ENCODE measurements around the gene ISCA1. TPM values are rescaled to one million over a fixed set of nuclear protein-coding genes. Genes with fewer than 3 reads are reported as not detected.

The ISCA1 gene
- total RNA-seq, 1 experiment from 2014 or later, result 28.8 TPM

DNA sequence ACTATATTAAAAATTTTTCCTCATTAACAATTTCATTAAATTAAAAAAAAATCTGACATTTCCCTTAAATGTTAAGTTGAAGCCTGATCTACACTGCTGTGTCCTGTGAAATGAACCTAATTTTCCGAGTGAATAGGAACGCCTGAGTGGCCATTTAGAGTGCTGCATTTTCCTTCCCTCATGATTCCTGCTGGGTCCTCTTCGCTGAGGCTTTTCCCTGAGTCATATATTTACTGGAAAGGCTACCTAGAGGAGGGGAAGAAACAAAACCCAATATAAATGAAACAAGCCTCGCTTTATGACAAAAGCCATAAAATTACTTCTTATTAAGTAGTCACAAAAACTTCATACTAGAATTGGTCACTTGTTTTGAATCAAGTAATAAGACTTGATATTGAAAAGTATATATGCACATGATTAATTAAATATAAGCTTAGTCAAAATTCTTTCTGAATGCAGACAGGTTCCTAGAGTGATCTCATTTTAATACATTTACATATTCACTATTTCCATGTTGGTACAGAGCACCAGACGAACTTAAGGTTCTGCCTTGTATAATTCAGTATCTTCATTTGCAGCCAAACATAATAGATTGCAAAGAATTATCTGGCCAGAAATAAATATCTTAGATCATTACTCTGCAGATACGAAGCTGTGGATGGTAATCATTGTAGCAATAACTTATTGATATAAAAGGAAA is 6.3 kb upstream of the ISCA1 start:
- H3K4me3 ChIP-seq (ENCODE audit: low read length), result no peak overlapping the region
- no peaks in the 10 kb centered on the region for H4K20me1 ChIP-seq (ENCODE audit: low read length)
- no peaks in the 10 kb centered on the region for H3K27me3 ChIP-seq (ENCODE audit: low read length)
- ChIA-PET CTCF (no interaction called here), POLR2A (ENCODE audit: unreplicated experiment) (no interaction called here)
- H3F3A ChIP-seq (ENCODE audit: low read length, unreplicated experiment), result no peaks in the 10 kb centered on the region
- no peak overlapping the region for H3K9ac ChIP-seq (ENCODE audit: low read length)
- H3K79me2 ChIP-seq (ENCODE audit: low read length), result no peaks in the 10 kb centered on the region
- no peaks in the 10 kb centered on the region; the same call in 1 of the 2 replicates for H3K36me3 ChIP-seq (ENCODE audit: low read depth, low read length)
- TF ChIP-seq EZH2phosphoT487 (IDR thresholded peaks at IDR 0.05; ENCODE audit: borderline replicate concordance, low read length) (no peak), EZH2 (IDR thresholded peaks at IDR 0.05; ENCODE audit: low read length, unreplicated experiment) (no peak)
- TF ChIP-seq, protein P1, sequence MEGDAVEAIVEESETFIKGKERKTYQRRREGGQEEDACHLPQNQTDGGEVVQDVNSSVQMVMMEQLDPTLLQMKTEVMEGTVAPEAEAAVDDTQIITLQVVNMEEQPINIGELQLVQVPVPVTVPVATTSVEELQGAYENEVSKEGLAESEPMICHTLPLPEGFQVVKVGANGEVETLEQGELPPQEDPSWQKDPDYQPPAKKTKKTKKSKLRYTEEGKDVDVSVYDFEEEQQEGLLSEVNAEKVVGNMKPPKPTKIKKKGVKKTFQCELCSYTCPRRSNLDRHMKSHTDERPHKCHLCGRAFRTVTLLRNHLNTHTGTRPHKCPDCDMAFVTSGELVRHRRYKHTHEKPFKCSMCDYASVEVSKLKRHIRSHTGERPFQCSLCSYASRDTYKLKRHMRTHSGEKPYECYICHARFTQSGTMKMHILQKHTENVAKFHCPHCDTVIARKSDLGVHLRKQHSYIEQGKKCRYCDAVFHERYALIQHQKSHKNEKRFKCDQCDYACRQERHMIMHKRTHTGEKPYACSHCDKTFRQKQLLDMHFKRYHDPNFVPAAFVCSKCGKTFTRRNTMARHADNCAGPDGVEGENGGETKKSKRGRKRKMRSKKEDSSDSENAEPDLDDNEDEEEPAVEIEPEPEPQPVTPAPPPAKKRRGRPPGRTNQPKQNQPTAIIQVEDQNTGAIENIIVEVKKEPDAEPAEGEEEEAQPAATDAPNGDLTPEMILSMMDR (conservative IDR thresholded peaks at IDR 0.05; ENCODE audit: low read depth, low read length), result no peak
- no peaks in the 10 kb centered on the region for H3K9me3 ChIP-seq (ENCODE audit: low read length)
- H3K4me2 ChIP-seq (ENCODE audit: low read length), result no peak overlapping the region
- DNase-seq, result no peak
- H3K27ac ChIP-seq (ENCODE audit: low read length), result no peak overlapping the region
- no peaks in the 10 kb centered on the region for H3K9me2 ChIP-seq (replicated peaks; ENCODE audit: low read length)
- BruUV-seq (replicated peaks), result no TSS peak
- H2AFZ ChIP-seq (ENCODE audit: low read length), result no peak overlapping the region
- no peaks in the 10 kb centered on the region for H3K4me1 ChIP-seq (ENCODE audit: insufficient read depth, low read length)
- ATAC-seq, result no peak
- intact Hi-C loops (cut with micrococcal nuclease), result loop anchor here (5.0 kb wide), 1 partner anchor 34 kb away; no protein-coding TSS in a partner anchor

DNA sequence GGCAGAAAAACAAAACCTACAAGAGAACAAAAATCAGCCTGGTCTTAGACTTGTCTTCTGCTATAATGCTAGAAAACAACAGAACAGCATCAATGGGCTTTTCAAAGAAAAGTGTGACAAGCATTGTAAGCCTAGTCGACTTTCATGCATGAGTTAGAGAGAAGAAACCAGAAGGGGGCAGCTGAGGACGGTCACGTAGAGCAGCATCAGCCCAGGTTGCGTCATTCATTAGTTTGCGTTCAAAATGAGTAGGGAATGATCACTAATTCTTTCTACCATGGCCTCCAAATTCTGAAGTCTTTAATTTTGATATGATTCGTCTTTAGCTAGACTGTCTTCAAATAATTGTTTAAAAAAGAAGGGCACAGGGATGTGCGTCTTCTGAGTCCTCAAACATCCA is 4.7 kb upstream of the ISCA1 start:
- H3K79me2 ChIP-seq (ENCODE audit: low read length), result peaks cover under 1% of the 10 kb centered on the region; the same call in 1 of the 2 replicates
- no peak overlapping the region for H3K27ac ChIP-seq (ENCODE audit: low read length)
- ChIA-PET POLR2A (ENCODE audit: unreplicated experiment) (no interaction called here), CTCF (no interaction called here)
- no peaks in the 10 kb centered on the region for H3K9me3 ChIP-seq (ENCODE audit: low read length)
- H3K9me2 ChIP-seq (replicated peaks; ENCODE audit: low read length), result no peaks in the 10 kb centered on the region
- DNase-seq (peak; percentile 39), ATAC-seq (no peak)
- peaks cover 6% of the 10 kb centered on the region for H3K4me1 ChIP-seq (ENCODE audit: insufficient read depth, low read length)
- H3K27me3 ChIP-seq (ENCODE audit: low read length), result no peaks in the 10 kb centered on the region
- no peaks in the 10 kb centered on the region for H4K20me1 ChIP-seq (ENCODE audit: low read length)
- H3K9ac ChIP-seq (ENCODE audit: low read length), result no peak overlapping the region
- TF ChIP-seq, protein P1 (conservative IDR thresholded peaks at IDR 0.05; ENCODE audit: low read depth, low read length), result peak; percentile 49; the same call in 1 of the 2 replicates
- no peak for TF ChIP-seq EZH2phosphoT487 (IDR thresholded peaks at IDR 0.05; ENCODE audit: borderline replicate concordance, low read length)
- no TSS peak for BruUV-seq (replicated peaks)
- intact Hi-C loops (cut with micrococcal nuclease), result loop anchor here (5.0 kb wide), 1 partner anchor 35 kb away; no protein-coding TSS in a partner anchor
- H2AFZ ChIP-seq (ENCODE audit: low read length), result no peak overlapping the region
- H3K4me2 ChIP-seq (ENCODE audit: low read length), result no peak overlapping the region
- no peaks in the 10 kb centered on the region; the same call in 1 of the 2 replicates for H3K36me3 ChIP-seq (ENCODE audit: low read depth, low read length)
- no peaks in the 10 kb centered on the region for H3F3A ChIP-seq (ENCODE audit: low read length, unreplicated experiment)
- no peak overlapping the region for H3K4me3 ChIP-seq (ENCODE audit: low read length)

- no peak for TF ChIP-seq EZH2 (IDR thresholded peaks at IDR 0.05; ENCODE audit: low read length, unreplicated experiment)
- TF ChIP-seq, protein P1 (conservative IDR thresholded peaks at IDR 0.05; ENCODE audit: low read depth, low read length), result no peak
- TF ChIP-seq EZH2phosphoT487 (IDR thresholded peaks at IDR 0.05; ENCODE audit: borderline replicate concordance, low read length), result no peak
- no peaks in the 10 kb centered on the region for H4K20me1 ChIP-seq (ENCODE audit: low read length)
- ChIA-PET POLR2A (ENCODE audit: unreplicated experiment) (no interaction called here), CTCF (no interaction called here)
- no TSS peak for BruUV-seq (replicated peaks)
- no peak overlapping the region for H3K9ac ChIP-seq (ENCODE audit: low read length)
- H3K4me1 ChIP-seq (ENCODE audit: insufficient read depth, low read length), result peaks cover 6% of the 10 kb centered on the region
- no peak overlapping the region for H2AFZ ChIP-seq (ENCODE audit: low read length)
- no peaks in the 10 kb centered on the region; the same call in 1 of the 2 replicates for H3K36me3 ChIP-seq (ENCODE audit: low read depth, low read length)
- ATAC-seq (no peak), DNase-seq (no peak)
- no peaks in the 10 kb centered on the region for H3K27me3 ChIP-seq (ENCODE audit: low read length)
- H3K27ac ChIP-seq (ENCODE audit: low read length), result no peak overlapping the region
- H3K9me3 ChIP-seq (ENCODE audit: low read length), result no peaks in the 10 kb centered on the region
- H3K79me2 ChIP-seq (ENCODE audit: low read length), result peaks cover 8% of the 10 kb centered on the region
- H3K4me2 ChIP-seq (ENCODE audit: low read length), result no peak overlapping the region
- no peak overlapping the region for H3K4me3 ChIP-seq (ENCODE audit: low read length)
- H3F3A ChIP-seq (ENCODE audit: low read length, unreplicated experiment), result no peaks in the 10 kb centered on the region
- intact Hi-C loops (cut with micrococcal nuclease), result loop anchor here (5.0 kb wide), 1 partner anchor 36 kb away; no protein-coding TSS in a partner anchor
- no peaks in the 10 kb centered on the region for H3K9me2 ChIP-seq (replicated peaks; ENCODE audit: low read length)
Observed at GRCh38 chr9:86286278-86286677, 3.9 kb upstream of the ISCA1 start.
